ENCODE data around the gene XPR1. TPM values are rescaled to one million over a fixed set of nuclear protein-coding genes. Genes with fewer than 3 reads are reported as not detected.

Gene XPR1
- total RNA-seq, 1 experiment from 2014 or later = 19.9 TPM

GRCh38 chr1:180937012-180937372 is 305.2 kb downstream of the XPR1 start:
- Histone ChIP-seq H3K9ac (ENCODE audit: low read length) (no peak overlapping the region), H3K9me3 (ENCODE audit: control insufficient read depth in 1 of 2, insufficient read depth in 1 of 2, low read depth in 1 of 2, low read length in 2 of 2) (no peaks in the 10 kb centered on the region), H3K4me2 (ENCODE audit: low read length) (no peak overlapping the region), H3K27me3 (ENCODE audit: insufficient read depth, low read length) (no peaks in the 10 kb centered on the region), H3K9me2 (ENCODE audit: insufficient read depth) (no peaks in the 10 kb centered on the region), H3K4me3 (replicated peaks in 1 of 2; ENCODE audit: low read depth in 1 of 2, low read length in 2 of 2) (no peak overlapping the region), H4K20me1 (ENCODE audit: insufficient read depth) (no peaks in the 10 kb centered on the region), H3K79me2 (ENCODE audit: insufficient read depth, low read length) (no peaks in the 10 kb centered on the region), H2AFZ (ENCODE audit: low read depth, low read length, poor library complexity, severe bottlenecking) (no peak overlapping the region), H3K27ac (ENCODE audit: low read depth, low read length) (no peak overlapping the region), H3K4me1 (ENCODE audit: control insufficient read depth in 1 of 2, insufficient read depth in 2 of 2, low read length in 2 of 2) (no peaks in the 10 kb centered on the region), H3K36me3 (ENCODE audit: control insufficient read depth in 1 of 2, insufficient read depth in 2 of 2, low read length in 2 of 2) (no peaks in the 10 kb centered on the region)
- ChIA-PET RAD21 (ENCODE audit: low non-redundant PET in 1 of 2, low total read pairs in 2 of 2, uncharacterized antibody in 2 of 2, unreplicated experiment in 2 of 2) (no interaction called here), POLR2A (no interaction called here), CTCF (no interaction called here)
- TF ChIP-seq JUND (IDR thresholded peaks at IDR 0.05) = no peak
- no peak for TF ChIP-seq POLR2AphosphoS5 (IDR thresholded peaks at IDR 0.05; ENCODE audit: low read depth, low read length)
- TF ChIP-seq SRF (IDR thresholded peaks at IDR 0.05; ENCODE audit: low read depth) = no peak
- no peak for TF ChIP-seq REST (IDR thresholded peaks at IDR 0.05; ENCODE audit: low read depth)
- no peak for TF ChIP-seq SP1 (IDR thresholded peaks at IDR 0.05; ENCODE audit: low read depth)
- no peak for TF ChIP-seq TCF7L2 (IDR thresholded peaks at IDR 0.05; ENCODE audit: borderline replicate concordance, extremely low read depth, insufficient read depth, insufficient read length)
- intact Hi-C loops (cut with micrococcal nuclease) = no loop called here
- BruUV-seq (replicated peaks) = no TSS peak
- no peak for DNase-seq (ENCODE audit: low read depth, low spot score)
- no peak for ATAC-seq

- Histone ChIP-seq H3K27ac (ENCODE audit: low read depth, low read length) (no peak overlapping the region), H3K4me1 (ENCODE audit: control insufficient read depth in 1 of 2, insufficient read depth in 2 of 2, low read length in 2 of 2) (no peaks in the 10 kb centered on the region), H3K9me3 (ENCODE audit: control insufficient read depth in 1 of 2, insufficient read depth in 1 of 2, low read depth in 1 of 2, low read length in 2 of 2) (no peaks in the 10 kb centered on the region), H3K4me2 (ENCODE audit: low read length) (no peak overlapping the region), H2AFZ (ENCODE audit: low read depth, low read length, poor library complexity, severe bottlenecking) (no peak overlapping the region), H3K27me3 (ENCODE audit: insufficient read depth, low read length) (no peaks in the 10 kb centered on the region), H3K4me3 (replicated peaks in 1 of 2; ENCODE audit: low read depth in 1 of 2, low read length in 2 of 2) (no peak overlapping the region), H4K20me1 (ENCODE audit: insufficient read depth) (no peaks in the 10 kb centered on the region), H3K9ac (ENCODE audit: low read length) (no peak overlapping the region), H3K79me2 (ENCODE audit: insufficient read depth, low read length) (no peaks in the 10 kb centered on the region), H3K36me3 (ENCODE audit: control insufficient read depth in 1 of 2, insufficient read depth in 2 of 2, low read length in 2 of 2) (no peaks in the 10 kb centered on the region), H3K9me2 (ENCODE audit: insufficient read depth) (no peaks in the 10 kb centered on the region)
- RAD21 ChIA-PET (ENCODE audit: low non-redundant PET in 1 of 2, low total read pairs in 2 of 2, uncharacterized antibody in 2 of 2, unreplicated experiment in 2 of 2) = no interaction called here
- DNase-seq (ENCODE audit: low read depth, low spot score) (no peak), ATAC-seq (no peak)
- CTCF ChIA-PET = no interaction called here
- POLR2A ChIA-PET = interaction anchor here (0.5 kb wide), 1 partner anchor 26 kb away, joined by 3 read pairs; no protein-coding TSS in a partner anchor
- intact Hi-C loops (cut with micrococcal nuclease) = no loop called here
- no TSS peak for BruUV-seq (replicated peaks)
- no peak for TF ChIP-seq EZH2phosphoT487 (IDR thresholded peaks at IDR 0.05; ENCODE audit: borderline replicate concordance)
- TF ChIP-seq CTCF (IDR thresholded peaks at IDR 0.05 in 2 of 3, conservative IDR thresholded peaks at IDR 0.05 in 1 of 3; ENCODE audit: borderline replicate concordance in 1 of 3, insufficient read depth in 1 of 3, low read depth in 2 of 3, low read length in 2 of 3) = no peak
- no peak for TF ChIP-seq ZFX (IDR thresholded peaks at IDR 0.05)
- no peak for TF ChIP-seq MAX (IDR thresholded peaks at IDR 0.05)
- TF ChIP-seq EZH2 (IDR thresholded peaks at IDR 0.05) = no peak
- no peak for TF ChIP-seq RAD21 (IDR thresholded peaks at IDR 0.05; ENCODE audit: low read depth)
- no peak for TF ChIP-seq ATF3 (IDR thresholded peaks at IDR 0.05)
- TF ChIP-seq CEBPB (IDR thresholded peaks at IDR 0.05; ENCODE audit: low read depth) = no peak
- TF ChIP-seq SRF (IDR thresholded peaks at IDR 0.05; ENCODE audit: low read depth) = no peak
- no peak for TF ChIP-seq YY1 (IDR thresholded peaks at IDR 0.05; ENCODE audit: extremely low read depth, insufficient replicate concordance, low read depth, low read length)
- TF ChIP-seq SP1 (IDR thresholded peaks at IDR 0.05; ENCODE audit: low read depth) = no peak
Observed at GRCh38 chr1:180937624-180938225, 305.9 kb downstream of the XPR1 start.

Measured in HCT116 (cell line).